GM12875 (cell line): Measurements from ENCODE around the gene ACOT11.

Experiments
- H3K4me3 ChIP-seq: one replicate; pipeline ENCODE4 v1.5.1; 2011; ENCODE audit warnings: low read depth, low read length, control low read depth
- TF ChIP-seq, protein P1 (sequence below): IDR thresholded peaks from 2 replicates; pipeline ENCODE4 v1.5.1; 2011; ENCODE audit warnings: low read depth, mild to moderate bottlenecking, control low read depth, inconsistent platforms, low read length, moderate library complexity, borderline replicate concordance; ENCODE audit not compliant: insufficient read depth

ACOT11 gene

DNA sequence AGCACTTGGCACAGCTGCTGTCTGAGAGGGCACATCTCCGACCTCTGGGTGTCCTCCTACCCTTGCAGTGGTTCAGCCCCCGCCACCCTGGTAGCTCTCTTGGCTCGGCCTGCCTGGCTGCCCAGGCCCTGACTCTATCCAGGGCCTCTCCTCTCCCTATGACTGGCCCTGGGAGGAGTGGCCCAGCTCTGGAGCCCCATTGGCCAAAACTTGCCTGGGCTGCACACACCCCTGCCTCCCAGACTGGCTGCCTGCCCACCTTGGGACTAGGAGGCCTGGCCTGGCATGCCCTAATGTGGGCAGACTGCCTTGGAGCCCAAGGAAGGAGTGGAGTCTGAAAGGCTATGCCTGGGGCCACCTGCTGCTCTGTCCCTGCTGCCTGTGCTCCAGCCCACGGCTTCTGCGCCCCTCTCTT lies 33.6 kb downstream of the ACOT11 start:
- H3K4me3 ChIP-seq: no peak overlapping the region
- TF ChIP-seq, protein P1, sequence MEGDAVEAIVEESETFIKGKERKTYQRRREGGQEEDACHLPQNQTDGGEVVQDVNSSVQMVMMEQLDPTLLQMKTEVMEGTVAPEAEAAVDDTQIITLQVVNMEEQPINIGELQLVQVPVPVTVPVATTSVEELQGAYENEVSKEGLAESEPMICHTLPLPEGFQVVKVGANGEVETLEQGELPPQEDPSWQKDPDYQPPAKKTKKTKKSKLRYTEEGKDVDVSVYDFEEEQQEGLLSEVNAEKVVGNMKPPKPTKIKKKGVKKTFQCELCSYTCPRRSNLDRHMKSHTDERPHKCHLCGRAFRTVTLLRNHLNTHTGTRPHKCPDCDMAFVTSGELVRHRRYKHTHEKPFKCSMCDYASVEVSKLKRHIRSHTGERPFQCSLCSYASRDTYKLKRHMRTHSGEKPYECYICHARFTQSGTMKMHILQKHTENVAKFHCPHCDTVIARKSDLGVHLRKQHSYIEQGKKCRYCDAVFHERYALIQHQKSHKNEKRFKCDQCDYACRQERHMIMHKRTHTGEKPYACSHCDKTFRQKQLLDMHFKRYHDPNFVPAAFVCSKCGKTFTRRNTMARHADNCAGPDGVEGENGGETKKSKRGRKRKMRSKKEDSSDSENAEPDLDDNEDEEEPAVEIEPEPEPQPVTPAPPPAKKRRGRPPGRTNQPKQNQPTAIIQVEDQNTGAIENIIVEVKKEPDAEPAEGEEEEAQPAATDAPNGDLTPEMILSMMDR: no peak

DNA sequence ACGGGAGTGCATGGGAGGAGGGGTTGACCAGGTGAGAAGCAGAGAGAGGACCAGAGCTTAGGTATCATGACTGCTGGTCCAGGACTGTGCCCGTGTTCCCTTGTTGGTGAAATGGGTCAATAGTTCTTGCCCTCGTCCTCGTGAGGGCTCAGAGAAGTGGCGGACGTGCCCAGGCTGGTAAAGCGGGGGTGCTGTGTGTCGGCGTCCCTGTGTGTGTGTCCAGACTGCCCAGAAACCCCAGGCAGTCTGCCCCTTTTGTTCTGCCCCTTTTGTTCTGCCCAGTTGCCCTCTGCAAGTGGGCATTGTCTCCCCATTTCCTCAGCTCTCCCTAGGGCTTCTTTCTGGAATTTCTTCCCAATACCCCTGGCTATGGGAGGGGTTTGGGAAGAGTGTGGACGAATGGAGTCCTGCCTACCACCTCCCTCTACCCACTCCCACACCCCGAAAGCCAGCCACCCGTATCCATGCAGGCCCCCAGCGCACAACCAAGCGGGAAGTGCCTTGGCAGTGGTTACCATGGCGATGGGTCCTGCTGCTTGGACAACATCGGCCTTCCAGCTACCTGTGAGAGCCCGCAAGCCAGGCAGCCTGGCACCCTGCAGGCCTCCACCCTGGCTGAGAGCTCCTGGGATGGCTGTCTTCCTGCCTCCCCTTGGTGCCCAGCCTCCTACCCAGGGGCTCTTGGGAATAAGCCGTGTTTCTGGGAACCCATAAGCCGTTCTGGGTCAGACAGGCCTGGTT lies 34.7 kb downstream of the ACOT11 start:
- TF ChIP-seq, protein P1: no peak

DNA sequence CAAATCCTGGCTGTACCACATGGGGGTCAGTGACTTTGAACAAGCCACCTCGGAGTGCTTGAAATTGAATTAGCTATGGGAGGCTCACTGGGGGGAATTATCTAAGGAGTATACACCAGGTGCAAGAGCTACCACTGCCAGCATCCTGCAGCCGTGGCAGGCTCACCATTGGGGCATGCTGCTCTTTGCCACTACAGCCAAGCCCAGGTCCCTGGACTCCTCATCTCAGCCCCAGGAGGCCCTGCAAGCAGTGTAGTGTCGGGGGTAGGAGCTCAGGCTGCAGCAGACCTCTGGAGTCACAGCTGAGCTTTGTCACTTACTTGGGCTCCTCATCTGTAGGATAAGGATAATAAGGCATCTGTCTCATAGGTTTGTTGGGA lies 35.3 kb downstream of the ACOT11 start:
- no peak overlapping the region for H3K4me3 ChIP-seq
- TF ChIP-seq, protein P1: no peak

More for the DNA sequence above, 34.7 kb downstream of the ACOT11 start:
- no peak overlapping the region for H3K4me3 ChIP-seq

DNA sequence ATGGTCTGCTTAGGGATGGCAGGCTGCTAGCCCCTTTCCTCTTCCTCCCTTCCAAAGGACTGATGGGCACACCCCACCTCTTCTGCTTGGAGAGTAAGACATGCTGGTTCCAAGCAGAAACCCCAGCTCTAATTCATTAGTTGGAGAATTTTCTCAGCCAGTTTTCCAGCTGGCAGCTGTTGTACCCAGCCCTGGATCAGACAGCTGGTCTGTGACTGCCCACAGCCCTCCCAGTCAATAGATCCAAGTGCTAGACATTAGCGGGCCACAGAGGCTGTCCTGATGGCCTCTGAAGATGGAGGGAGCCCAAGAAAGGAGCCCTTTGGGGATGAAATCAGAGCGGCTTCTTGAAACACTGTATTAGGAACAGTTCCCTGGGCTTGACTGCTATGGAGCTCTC lies 35.8 kb downstream of the ACOT11 start:
- no peak overlapping the region for H3K4me3 ChIP-seq
- TF ChIP-seq, protein P1: no peak

DNA sequence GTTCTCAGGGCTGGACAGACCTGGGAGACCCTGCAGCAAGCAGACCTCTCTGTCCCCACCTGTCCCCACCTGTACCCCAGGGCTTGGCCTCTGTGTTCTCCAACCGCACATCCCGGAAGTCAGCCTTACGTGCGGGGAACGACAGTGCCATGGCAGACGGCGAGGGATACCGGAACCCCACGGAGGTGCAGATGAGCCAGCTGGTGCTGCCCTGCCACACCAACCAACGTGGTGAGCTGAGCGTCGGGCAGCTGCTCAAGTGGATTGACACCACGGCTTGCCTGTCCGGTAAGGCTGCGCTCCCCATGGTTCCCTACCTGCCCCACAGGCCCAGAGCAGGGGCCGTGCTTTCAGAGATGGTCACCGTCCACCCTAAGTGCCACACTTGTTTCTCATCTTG lies 36.5 kb downstream of the ACOT11 start:
- TF ChIP-seq, protein P1: no peak
- H3K4me3 ChIP-seq: no peak overlapping the region

DNA sequence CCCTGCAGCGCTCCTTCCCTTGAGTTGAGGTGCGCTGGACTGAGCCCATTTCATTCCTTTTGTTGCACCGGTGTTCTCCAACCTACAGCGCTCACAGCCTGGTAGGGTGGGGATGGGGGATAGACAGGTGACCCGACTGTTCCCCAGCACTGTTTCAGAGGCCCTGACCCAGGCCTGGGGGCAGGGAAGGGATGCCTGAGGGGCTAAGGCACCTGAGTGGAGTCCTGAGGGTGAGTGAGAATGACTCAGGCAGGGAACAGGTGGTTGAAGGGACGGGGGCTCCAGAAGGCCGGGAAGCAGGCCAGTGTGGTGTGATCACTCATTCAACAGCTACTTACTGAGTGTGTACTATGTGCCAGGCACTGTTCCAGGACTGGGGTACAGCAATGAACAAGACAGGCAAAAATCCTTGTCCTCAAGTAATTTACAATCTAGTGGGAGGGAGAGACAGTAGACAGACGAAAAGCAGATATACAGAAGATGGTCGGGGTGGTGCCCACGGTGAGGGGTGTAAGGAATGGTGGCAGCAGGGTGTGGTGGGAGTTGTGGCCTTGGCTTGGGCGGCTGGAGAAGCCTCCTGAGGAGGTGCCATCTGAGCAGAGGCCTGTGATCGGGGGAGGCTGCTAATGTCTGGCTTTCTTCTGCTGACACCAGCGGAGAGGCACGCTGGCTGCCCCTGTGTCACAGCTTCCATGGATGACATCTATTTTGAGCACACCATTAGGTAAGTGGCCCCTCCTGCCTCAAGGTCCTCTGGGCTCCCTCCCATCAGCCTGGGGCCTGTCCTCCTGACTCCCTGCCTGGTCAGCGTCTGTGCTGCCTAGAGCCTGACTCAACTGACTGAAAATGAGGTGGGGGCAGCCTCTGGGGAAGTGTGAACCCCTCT lies 37.4 kb downstream of the ACOT11 start:
- no peak overlapping the region for H3K4me3 ChIP-seq
- TF ChIP-seq, protein P1: no peak
